HEK293T (cell line): ENCODE data around the gene HSPB6.

Experiments
- ELF4 ChIP-seq: fragments of 450-650 bp; IDR thresholded peaks from 2 replicates; pipeline ENCODE4 v1.6.1; 2017; ENCODE audit warnings: antibody characterized with exemption
- FOXK2 ChIP-seq: fragments of 450-650 bp; IDR thresholded peaks from 2 replicates; pipeline ENCODE4 v1.6.1; 2016; ENCODE audit warnings: mild to moderate bottlenecking
- FOXM1 ChIP-seq: fragments of 450-650 bp; IDR thresholded peaks from 2 replicates; pipeline ENCODE4 v1.6.1; 2017; ENCODE audit warnings: mild to moderate bottlenecking, borderline replicate concordance
- HDGF ChIP-seq: fragments of 450-650 bp; IDR thresholded peaks from 2 replicates; pipeline ENCODE4 v1.6.1; 2017; ENCODE audit warnings: antibody characterized with exemption, borderline replicate concordance
- L3MBTL2 ChIP-seq: fragments of 450-650 bp; conservative IDR thresholded peaks from 2 replicates; pipeline ENCODE4 v1.6.1; 2016; ENCODE audit warnings: mild to moderate bottlenecking
- LEF1 ChIP-seq: fragments of 450-650 bp; IDR thresholded peaks from 2 replicates; pipeline ENCODE4 v1.6.1; 2017; ENCODE audit warnings: mild to moderate bottlenecking, borderline replicate concordance
- NFRKB ChIP-seq: fragments of 450-650 bp; IDR thresholded peaks from 2 replicates; pipeline ENCODE4 v1.6.1; 2016; ENCODE audit warnings: mild to moderate bottlenecking, moderate library complexity
- SP1 ChIP-seq: fragments of 450-650 bp; IDR thresholded peaks from 2 replicates; pipeline ENCODE4 v1.6.1; 2017
- SUZ12 ChIP-seq: fragments of 450-650 bp; IDR thresholded peaks from 2 replicates; pipeline ENCODE4 v1.6.1; 2016; ENCODE audit warnings: mild to moderate bottlenecking
- TARDBP ChIP-seq: fragments of 450-650 bp; IDR thresholded peaks from 2 replicates; pipeline ENCODE4 v1.6.1; 2016

DNA sequence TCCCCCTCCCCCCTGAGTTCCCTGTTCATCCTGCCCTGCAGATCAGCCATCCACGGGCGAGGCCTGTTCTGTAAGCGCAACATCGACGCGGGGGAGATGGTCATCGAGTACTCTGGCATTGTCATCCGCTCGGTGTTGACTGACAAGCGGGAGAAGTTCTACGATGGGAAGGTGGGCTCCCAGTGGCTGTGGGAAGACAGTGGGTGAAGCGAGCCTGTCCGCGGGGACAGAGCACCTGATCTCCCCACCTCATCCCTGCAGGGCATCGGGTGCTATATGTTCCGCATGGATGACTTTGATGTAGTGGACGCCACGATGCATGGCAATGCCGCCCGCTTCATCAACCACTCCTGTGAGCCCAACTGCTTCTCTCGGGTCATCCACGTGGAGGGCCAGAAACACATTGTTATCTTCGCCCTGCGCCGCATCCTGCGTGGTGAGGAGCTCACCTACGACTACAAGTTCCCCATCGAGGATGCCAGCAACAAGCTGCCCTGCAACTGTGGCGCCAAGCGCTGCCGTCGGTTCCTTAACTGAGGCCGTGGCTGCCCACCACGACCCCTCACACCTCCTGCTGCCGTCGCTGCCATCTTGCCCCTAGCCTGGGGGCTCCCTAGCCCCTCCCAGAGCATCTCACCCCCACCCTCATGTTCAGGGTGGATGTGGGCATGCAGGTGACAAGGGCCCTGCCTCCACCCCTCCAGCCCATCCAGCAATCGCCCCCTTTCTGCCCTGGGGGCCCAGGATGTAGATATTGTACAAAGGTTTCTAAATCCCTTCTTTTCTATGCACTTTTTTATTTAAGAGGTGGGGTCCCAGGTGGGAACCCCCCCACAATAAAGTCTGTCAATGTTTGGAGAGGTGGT, 18.6 kb downstream of the HSPB6 start:
- TF ChIP-seq FOXK2 (no peak), LEF1 (no peak), L3MBTL2 (no peak), SP1 (no peak), ELF4 (no peak), HDGF (no peak), NFRKB (no peak), TARDBP (no peak), SUZ12 (no peak), FOXM1 (no peak)
